GM12878 (cell line): ENCODE measurements around the gene RFT1. TPM values are rescaled to one million over a fixed set of nuclear protein-coding genes. Genes with fewer than 3 reads are reported as not detected.

ENCODE experiments used
- ATAC-seq: fragments of 200-7000 bp; cut with Tn5 transposase; 3 replicates; pipeline ENCODE4 v1.9.1; 2020; ENCODE audit warnings: mild to moderate bottlenecking, moderate library complexity
- BruUV-seq: library from RNA; stranded (reverse); fragments of 400-500 nt; replicated peaks from 2 replicates; lab custom pipeline; 2021; lab: Mats Ljungman, UMichigan
- CTCF ChIA-PET: fragments of 300-600 bp; sonication (Branson Sonifier 250); formaldehyde crosslinking; extraction: SDS; loops from one replicate; lab custom pipeline; 2021; ENCODE audit warnings: inconsistent platforms; lab: Yijun Ruan, JAX
- POLR2A ChIA-PET: fragments of 350-600 bp; formaldehyde crosslinking; extraction: SDS; loops from one replicate; lab custom pipeline; 2021; ENCODE audit warnings: inconsistent platforms; lab: Charles Lee
- RAD21 ChIA-PET: fragments of 300-600 bp; sonication (Branson Sonifier 250); formaldehyde crosslinking; loops from one replicate; lab custom pipeline; 2023; ENCODE audit warnings: antibody characterized with exemption; ENCODE audit not compliant: unreplicated experiment; lab: Charles Lee
- SMC1A ChIA-PET: fragments of 300-600 bp; sonication (Branson Sonifier 250); formaldehyde crosslinking; loops from one replicate; lab custom pipeline; 2023; ENCODE audit not compliant: unreplicated experiment, uncharacterized antibody; lab: Charles Lee
- DNase-seq: peaks from one replicate; pipeline ENCODE4 v3.0.0-alpha.2; 2011; ENCODE audit warnings: low read depth, low spot score
- FAIRE-seq: peaks from 3 replicates; lab custom pipeline; 2011; peaks lifted over from hg19 to GRCh38; lab: Jason Lieb, UNC
- H2AFZ ChIP-seq: 2 replicates; pipeline ENCODE4 v1.6.0; 2011; ENCODE audit warnings: low read depth, low read length, control low read depth; ENCODE audit not compliant: control insufficient read depth
- H3K27ac ChIP-seq: 2 replicates; pipeline ENCODE4 v1.5.1; 2011; ENCODE audit warnings: control low read depth; ENCODE audit not compliant: control insufficient read depth, insufficient read depth
- H3K27me3 ChIP-seq, 2 experiments: replicated peaks in 1 of 2; 2 replicates each; pipeline versions ENCODE4 v1.6.0 to v1.6.1; 2011; ENCODE audit warnings: low read length in 1 of 2; ENCODE audit not compliant: control insufficient read depth in 2 of 2, insufficient read depth in 2 of 2
- H3K36me3 ChIP-seq, 2 experiments: 2 replicates each; pipeline ENCODE4 v1.5.1; 2011; ENCODE audit warnings: low read length in 1 of 2; ENCODE audit not compliant: control insufficient read depth in 2 of 2, insufficient read depth in 2 of 2
- H3K4me1 ChIP-seq: 2 replicates; pipeline ENCODE4 v1.6.1; 2011; ENCODE audit warnings: mild to moderate bottlenecking, low read length, moderate library complexity, mixed read lengths; ENCODE audit not compliant: control insufficient read depth, insufficient read depth
- H3K4me2 ChIP-seq: 2 replicates; pipeline ENCODE4 v1.6.0; 2011; ENCODE audit warnings: control low read depth; ENCODE audit not compliant: control insufficient read depth, insufficient read depth
- H3K4me3 ChIP-seq: fragments of 200-600 bp; sonication (generic); 2 replicates; pipeline ENCODE4 v1.5.1; 2016
- H3K79me2 ChIP-seq: 2 replicates; pipeline ENCODE4 v1.6.0; 2011; ENCODE audit warnings: low read length; ENCODE audit not compliant: control insufficient read depth, insufficient read depth
- H3K9ac ChIP-seq: 2 replicates; pipeline ENCODE4 v1.8.0; 2011; ENCODE audit warnings: low read length, control low read depth, mixed read lengths; ENCODE audit not compliant: control insufficient read depth, insufficient read depth
- H3K9me3 ChIP-seq: replicated peaks from 3 replicates; pipeline ENCODE4 v1.5.1; 2011; ENCODE audit warnings: mild to moderate bottlenecking, low read length; ENCODE audit not compliant: control insufficient read depth, insufficient read depth
- H4K20me1 ChIP-seq: 2 replicates; pipeline ENCODE4 v1.6.0; 2011; ENCODE audit not compliant: control insufficient read depth, insufficient read depth
- BCL11A ChIP-seq: IDR thresholded peaks from 2 replicates; pipeline ENCODE4 v1.6.1; 2011; ENCODE audit warnings: low read depth, low read length
- MEF2B ChIP-seq: fragments of 450-650 bp; IDR thresholded peaks from 2 replicates; pipeline ENCODE4 v1.6.1; 2018; ENCODE audit warnings: mild to moderate bottlenecking, moderate library complexity; ENCODE audit not compliant: partially characterized antibody, poor library complexity, severe bottlenecking
- NFIC ChIP-seq: IDR thresholded peaks from 2 replicates; pipeline ENCODE4 v1.6.1; 2012; ENCODE audit warnings: low read depth, mild to moderate bottlenecking, inconsistent platforms, low read length, moderate library complexity
- PAX8 ChIP-seq: fragments of 450-650 bp; IDR thresholded peaks from 2 replicates; pipeline ENCODE4 v1.6.1; 2017; ENCODE audit warnings: mild to moderate bottlenecking, moderate library complexity
- RCOR1 ChIP-seq: conservative IDR thresholded peaks from 2 replicates; pipeline ENCODE4 v1.6.1; 2012; ENCODE audit warnings: low read depth, low read length, improper control_type of control experiment
- WRNIP1 ChIP-seq: IDR thresholded peaks from 2 replicates; pipeline ENCODE4 v1.6.1; 2011; ENCODE audit warnings: low read depth, low read length, improper control_type of control experiment, borderline replicate concordance
- WGBS: methylation state at CpG from one replicate; pipeline ENCODE4 v1.1.6; 2016; ENCODE audit warnings: low lambda C conversion rate; ENCODE audit not compliant: insufficient replicate concordance, insufficient coverage; ENCODE audit errors: missing lambda C conversion rate; 5-methylcytosine and 5-hydroxymethylcytosine counted together
- in situ Hi-C: fragments of 300-500 bp; cut with MboI; formaldehyde crosslinking; loops from 9 replicates; pipeline ENCODE4 v1.14.3; 2018; ENCODE audit warnings: mixed read lengths
- intact Hi-C: fragments of 100-400 bp; cut with micrococcal nuclease; formaldehyde crosslinking; loops from one replicate; pipeline ENCODE4 v1.14.2; 2022; ENCODE audit not compliant: unreplicated experiment
- polyA plus RNA-seq, 11 experiments: library from polyadenylated mRNA; depleted of rRNA in 4 of 11; unstranded in 6 of 11; stranded (reverse) in 5 of 11; fragments of >200 nt; fragmentation: Nextera tagmentation in 4 of 11; fragmentation: Illumina TruSeq in 1 of 11; extraction: Ambion mirVana in 4 of 11; extraction: Trizol in 1 of 11; gene quantifications; 1 replicate in 1 of 11; 2 replicates in 10 of 11; pipeline versions ENCODE4 v1.2.1 to v1.2.3, GENCODE V29; 2011 to 2016; ENCODE audit warnings: inconsistent platforms in 2 of 11, missing spikeins in 2 of 11, low read depth in 1 of 11
- total RNA-seq, 4 experiments: library from RNA; depleted of rRNA in 3 of 4; stranded (reverse); fragments of >200 nt in 3 of 4; fragmentation: Illumina TruSeq in 1 of 4; extraction: Trizol in 1 of 4; gene quantifications; 2 replicates each; pipeline versions ENCODE4 v1.2.1 to v1.2.3, GENCODE V29; 2013 to 2021
- TF ChIP-seq, protein P1 (sequence below): fragments of 450-650 bp; conservative IDR thresholded peaks from 2 replicates; pipeline ENCODE4 v1.6.1; 2017; ENCODE audit warnings: mild to moderate bottlenecking, moderate library complexity
- TF ChIP-seq, protein P2 (sequence below): fragments of 450-650 bp; formaldehyde crosslinking; IDR thresholded peaks from 2 replicates; pipeline ENCODE4 v1.4.0; 2022; ENCODE audit warnings: mild to moderate bottlenecking, moderate library complexity

The RFT1 gene
- total and polyA plus RNA-seq, 10 of the 15 experiments (the other 5 are each of a cell fraction or from before 2014, with no cell fraction given) = 16.6 to 75.1 (median 34.5) TPM

DNA sequence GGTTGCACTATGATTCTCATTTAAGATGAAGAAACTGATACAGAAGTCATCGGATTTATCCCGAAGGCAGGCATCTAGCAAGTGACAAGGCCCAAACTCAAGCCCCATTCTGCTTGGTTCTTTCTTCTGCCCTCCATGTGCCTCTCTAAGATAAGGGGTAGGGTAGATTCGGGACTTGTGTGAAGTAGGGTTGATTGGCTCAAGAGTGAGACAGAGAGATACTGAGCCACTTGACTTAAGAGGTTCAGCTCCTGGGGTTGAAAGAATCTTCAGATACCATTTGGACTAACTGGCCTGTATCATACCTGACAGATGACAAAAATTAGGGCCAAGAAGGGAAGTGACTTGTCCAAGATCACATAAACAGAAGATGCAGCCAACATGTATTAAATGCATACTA is 891 bp downstream of the RFT1 start (continued):
- TF ChIP-seq, protein P1, sequence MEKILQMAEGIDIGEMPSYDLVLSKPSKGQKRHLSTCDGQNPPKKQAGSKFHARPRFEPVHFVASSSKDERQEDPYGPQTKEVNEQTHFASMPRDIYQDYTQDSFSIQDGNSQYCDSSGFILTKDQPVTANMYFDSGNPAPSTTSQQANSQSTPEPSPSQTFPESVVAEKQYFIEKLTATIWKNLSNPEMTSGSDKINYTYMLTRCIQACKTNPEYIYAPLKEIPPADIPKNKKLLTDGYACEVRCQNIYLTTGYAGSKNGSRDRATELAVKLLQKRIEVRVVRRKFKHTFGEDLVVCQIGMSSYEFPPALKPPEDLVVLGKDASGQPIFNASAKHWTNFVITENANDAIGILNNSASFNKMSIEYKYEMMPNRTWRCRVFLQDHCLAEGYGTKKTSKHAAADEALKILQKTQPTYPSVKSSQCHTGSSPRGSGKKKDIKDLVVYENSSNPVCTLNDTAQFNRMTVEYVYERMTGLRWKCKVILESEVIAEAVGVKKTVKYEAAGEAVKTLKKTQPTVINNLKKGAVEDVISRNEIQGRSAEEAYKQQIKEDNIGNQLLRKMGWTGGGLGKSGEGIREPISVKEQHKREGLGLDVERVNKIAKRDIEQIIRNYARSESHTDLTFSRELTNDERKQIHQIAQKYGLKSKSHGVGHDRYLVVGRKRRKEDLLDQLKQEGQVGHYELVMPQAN = no peak
- TF ChIP-seq, all 136 proteins: peak for 0

DNA sequence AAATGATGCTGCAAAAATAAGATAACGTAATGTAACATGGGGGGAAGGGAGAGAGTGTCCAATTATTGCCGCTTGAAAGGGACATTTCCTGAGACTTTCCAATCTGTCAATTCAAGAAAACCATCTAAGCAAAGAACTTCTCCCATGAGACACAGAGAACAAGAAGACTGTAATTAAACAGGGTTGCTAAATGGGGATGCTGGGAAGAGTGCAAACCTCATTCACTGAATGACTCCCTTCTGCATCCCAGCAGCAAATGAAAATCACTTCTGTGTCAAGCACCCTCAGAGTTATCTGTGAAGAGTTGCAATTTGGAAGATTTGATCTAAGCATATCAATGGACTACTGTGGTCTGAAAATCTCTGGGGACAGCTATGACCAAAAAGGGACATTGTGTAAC is 3.6 kb downstream of the RFT1 start:
- Histone ChIP-seq H3K36me3 (peaks cover 14 to 19% of the 10 kb centered on the region in 2 experiments), H3K9me3 (no peaks in the 10 kb centered on the region), H3K4me1 (peaks cover 7% of the 10 kb centered on the region; the same call in 1 of the 2 replicates), H4K20me1 (no peaks in the 10 kb centered on the region), H3K27me3 (no peaks in the 10 kb centered on the region), H3K79me2 (peaks cover 25% of the 10 kb centered on the region), H3K27ac (no peak overlapping the region), H3K9ac (no peak overlapping the region; the same call in 1 of the 2 replicates), H3K4me2 (no peak overlapping the region), H3K4me3 (no peak overlapping the region), H2AFZ (no peak overlapping the region)
- intact Hi-C loops = no loop called here
- ChIA-PET CTCF (interaction anchor here (2.9 to 14.2 kb wide), 3 partner anchors 13 to 73 kb away, joined by 9 to 476 read pairs (median 236); no protein-coding TSS in a partner anchor), RAD21 (interaction anchor here (1.3 kb wide), 1 partner anchor 12 kb away, joined by 4 read pairs; no protein-coding TSS in a partner anchor), POLR2A (interaction anchor here (0.5 to 2.1 kb wide), 3 partner anchors 14 to 54 kb away, joined by 3 to 10 read pairs (median 3); no protein-coding TSS in a partner anchor), SMC1A (interaction anchor here (1.1 to 11.8 kb wide), 3 partner anchors 10 to 71 kb away, joined by 3 to 227 read pairs (median 67); no protein-coding TSS in a partner anchor)
- FAIRE-seq = no peak
- in situ Hi-C loops = no loop called here
- TF ChIP-seq RCOR1 (no peak), PAX8 (no peak), NFIC (no peak), BCL11A (peak; percentile 22; the same call in 1 of the 2 replicates), MEF2B (peak; percentile 56), WRNIP1 (no peak)
- TF ChIP-seq, protein P2, sequence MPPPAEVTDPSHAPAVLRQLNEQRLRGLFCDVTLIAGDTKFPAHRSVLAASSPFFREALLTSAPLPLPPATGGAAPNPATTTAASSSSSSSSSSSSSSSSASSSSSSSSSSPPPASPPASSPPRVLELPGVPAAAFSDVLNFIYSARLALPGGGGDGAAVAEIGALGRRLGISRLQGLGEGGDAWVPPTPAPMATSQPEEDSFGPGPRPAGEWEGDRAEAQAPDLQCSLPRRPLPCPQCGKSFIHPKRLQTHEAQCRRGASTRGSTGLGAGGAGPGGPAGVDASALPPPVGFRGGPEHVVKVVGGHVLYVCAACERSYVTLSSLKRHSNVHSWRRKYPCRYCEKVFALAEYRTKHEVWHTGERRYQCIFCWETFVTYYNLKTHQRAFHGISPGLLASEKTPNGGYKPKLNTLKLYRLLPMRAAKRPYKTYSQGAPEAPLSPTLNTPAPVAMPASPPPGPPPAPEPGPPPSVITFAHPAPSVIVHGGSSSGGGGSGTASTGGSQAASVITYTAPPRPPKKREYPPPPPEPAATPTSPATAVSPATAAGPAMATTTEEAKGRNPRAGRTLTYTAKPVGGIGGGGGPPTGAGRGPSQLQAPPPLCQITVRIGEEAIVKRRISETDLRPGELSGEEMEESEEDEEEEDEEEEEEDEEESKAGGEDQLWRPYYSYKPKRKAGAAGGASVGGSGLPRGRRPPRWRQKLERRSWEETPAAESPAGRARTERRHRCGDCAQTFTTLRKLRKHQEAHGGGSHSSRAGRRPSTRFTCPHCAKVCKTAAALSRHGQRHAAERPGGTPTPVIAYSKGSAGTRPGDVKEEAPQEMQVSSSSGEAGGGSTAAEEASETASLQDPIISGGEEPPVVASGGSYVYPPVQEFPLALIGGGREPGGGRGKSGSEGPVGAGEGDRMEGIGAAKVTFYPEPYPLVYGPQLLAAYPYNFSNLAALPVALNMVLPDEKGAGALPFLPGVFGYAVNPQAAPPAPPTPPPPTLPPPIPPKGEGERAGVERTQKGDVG = no peak
- DNase-seq = no peak
- no TSS peak for BruUV-seq
- ATAC-seq = peak; percentile 8; the same call in 2 of the 3 replicates
- 5% methylated on average over 2 of the region's 2 CpGs for WGBS
